ENCODE data around the gene CCDC12. TPM values are rescaled to one million over a fixed set of nuclear protein-coding genes. Genes with fewer than 3 reads are reported as not detected.

The CCDC12 gene
- total and polyA plus RNA-seq, 2 of the 13 experiments (the other 11 are each of a cell fraction or from before 2014, with no cell fraction given): 30.1 to 49.5 TPM

DNA sequence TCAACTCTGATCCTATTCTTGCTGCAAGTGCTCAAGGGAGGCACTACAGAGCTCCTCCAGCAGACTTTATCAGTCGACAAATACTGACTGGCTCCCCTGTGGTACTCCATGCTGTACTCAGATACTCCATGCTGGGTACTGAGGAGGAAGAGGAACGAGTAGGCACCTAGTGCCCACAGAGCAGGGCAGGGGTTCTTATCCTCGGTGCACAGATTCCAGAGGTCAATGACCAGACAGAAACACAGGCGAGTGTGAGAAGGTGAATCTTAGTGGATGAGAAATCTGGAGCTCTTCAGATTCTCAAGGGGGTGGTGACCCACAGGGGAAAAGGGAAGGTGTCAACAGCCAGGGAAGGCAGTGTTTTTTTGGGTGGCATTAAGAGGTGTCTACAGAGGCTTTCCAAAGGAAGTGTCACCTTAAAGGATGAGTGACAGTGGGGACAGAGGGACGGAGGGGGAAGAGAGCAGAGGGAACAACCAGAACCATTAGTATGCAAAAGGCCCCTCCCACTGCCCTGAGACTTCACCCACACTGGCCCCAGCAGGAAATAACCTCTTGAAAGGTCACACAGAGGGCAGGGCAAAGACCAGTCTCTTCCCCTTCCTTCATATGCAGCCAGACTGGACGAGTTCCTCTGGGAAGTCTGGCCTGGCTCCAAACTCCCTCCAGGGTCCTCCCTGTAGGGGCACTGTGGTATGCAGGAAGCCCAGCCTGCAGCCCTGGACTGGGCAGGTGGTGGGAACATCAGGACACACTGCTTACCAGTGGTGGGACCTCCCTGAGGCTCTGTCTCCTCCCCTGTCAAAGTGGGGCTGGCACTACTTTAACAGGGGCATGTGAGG, 27.5 kb downstream of the CCDC12 start (continued):
- TF ChIP-seq, protein P1, sequence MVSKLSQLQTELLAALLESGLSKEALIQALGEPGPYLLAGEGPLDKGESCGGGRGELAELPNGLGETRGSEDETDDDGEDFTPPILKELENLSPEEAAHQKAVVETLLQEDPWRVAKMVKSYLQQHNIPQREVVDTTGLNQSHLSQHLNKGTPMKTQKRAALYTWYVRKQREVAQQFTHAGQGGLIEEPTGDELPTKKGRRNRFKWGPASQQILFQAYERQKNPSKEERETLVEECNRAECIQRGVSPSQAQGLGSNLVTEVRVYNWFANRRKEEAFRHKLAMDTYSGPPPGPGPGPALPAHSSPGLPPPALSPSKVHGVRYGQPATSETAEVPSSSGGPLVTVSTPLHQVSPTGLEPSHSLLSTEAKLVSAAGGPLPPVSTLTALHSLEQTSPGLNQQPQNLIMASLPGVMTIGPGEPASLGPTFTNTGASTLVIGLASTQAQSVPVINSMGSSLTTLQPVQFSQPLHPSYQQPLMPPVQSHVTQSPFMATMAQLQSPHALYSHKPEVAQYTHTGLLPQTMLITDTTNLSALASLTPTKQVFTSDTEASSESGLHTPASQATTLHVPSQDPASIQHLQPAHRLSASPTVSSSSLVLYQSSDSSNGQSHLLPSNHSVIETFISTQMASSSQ (IDR thresholded peaks at IDR 0.05; ENCODE audit: low read depth): 0 out of 2 replicates have a peak, but pooled peaks have one; percentile 41
- TF ChIP-seq, protein P1 (CRISPR knock-in tag; IDR thresholded peaks at IDR 0.05; ENCODE audit: borderline replicate concordance): no peak; the same call in 1 of the 2 replicates
- TF ChIP-seq KDM1A (CRISPR knock-in tag; IDR thresholded peaks at IDR 0.05) (no peak), RXRA (CRISPR knock-in tag; IDR thresholded peaks at IDR 0.05) (peak; percentile 95), MATR3 (CRISPR knock-in tag; IDR thresholded peaks at IDR 0.05) (no peak), HDAC2 (CRISPR knock-in tag; IDR thresholded peaks at IDR 0.05) (peak; percentile 60; the same call in 1 of the 2 replicates), STAG1 (CRISPR knock-in tag; IDR thresholded peaks at IDR 0.05) (peak; percentile 38), AGO2 (optimal IDR thresholded peaks at IDR 0.05; ENCODE audit: low read depth, low read length) (no peak), FOSL2 (CRISPR knock-in tag; IDR thresholded peaks at IDR 0.05) (peak; percentile 20; the same call in 1 of the 2 replicates)
- TF ChIP-seq, protein P2, sequence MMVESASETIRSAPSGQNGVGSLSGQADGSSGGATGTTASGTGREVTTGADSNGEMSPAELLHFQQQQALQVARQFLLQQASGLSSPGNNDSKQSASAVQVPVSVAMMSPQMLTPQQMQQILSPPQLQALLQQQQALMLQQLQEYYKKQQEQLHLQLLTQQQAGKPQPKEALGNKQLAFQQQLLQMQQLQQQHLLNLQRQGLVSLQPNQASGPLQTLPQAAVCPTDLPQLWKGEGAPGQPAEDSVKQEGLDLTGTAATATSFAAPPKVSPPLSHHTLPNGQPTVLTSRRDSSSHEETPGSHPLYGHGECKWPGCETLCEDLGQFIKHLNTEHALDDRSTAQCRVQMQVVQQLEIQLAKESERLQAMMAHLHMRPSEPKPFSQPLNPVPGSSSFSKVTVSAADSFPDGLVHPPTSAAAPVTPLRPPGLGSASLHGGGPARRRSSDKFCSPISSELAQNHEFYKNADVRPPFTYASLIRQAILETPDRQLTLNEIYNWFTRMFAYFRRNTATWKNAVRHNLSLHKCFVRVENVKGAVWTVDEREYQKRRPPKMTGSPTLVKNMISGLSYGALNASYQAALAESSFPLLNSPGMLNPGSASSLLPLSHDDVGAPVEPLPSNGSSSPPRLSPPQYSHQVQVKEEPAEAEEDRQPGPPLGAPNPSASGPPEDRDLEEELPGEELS (CRISPR knock-in tag; IDR thresholded peaks at IDR 0.05): peak; percentile 44; the same call in 1 of the 2 replicates
